ENCODE measurements around the gene DUSP16.

Gene DUSP16

GRCh38 chr12:12433203-12433731 lies 129.4 kb downstream of the DUSP16 start:
- no peak overlapping the region for H3K27ac ChIP-seq
- no peaks in the 10 kb centered on the region for H4K20me1 ChIP-seq (ENCODE audit: insufficient read depth)
- no peak overlapping the region for H2AFZ ChIP-seq (ENCODE audit: low read depth)
- TF ChIP-seq CTCF (conservative IDR thresholded peaks at IDR 0.05; ENCODE audit: low read depth, low read length), result no peak
- H3K4me3 ChIP-seq (IDR thresholded peaks at IDR 0.05; ENCODE audit: insufficient read depth, low read depth, low read length), result no peak overlapping the region
- no peaks in the 10 kb centered on the region for H3K79me2 ChIP-seq (ENCODE audit: insufficient read depth, low read depth)
- no peak overlapping the region for H3K4me2 ChIP-seq
- no peaks in the 10 kb centered on the region for H3K36me3 ChIP-seq (ENCODE audit: insufficient read depth)
- H3K9ac ChIP-seq, result no peak overlapping the region
- peaks cover 3% of the 10 kb centered on the region for H3K4me1 ChIP-seq (ENCODE audit: low read depth, poor library complexity, severe bottlenecking)
- H3K27me3 ChIP-seq (ENCODE audit: insufficient read depth, low read depth), result no peaks in the 10 kb centered on the region

GRCh38 chr12:12432364-12432763 lies 130.3 kb downstream of the DUSP16 start:
- no peak overlapping the region for H3K4me2 ChIP-seq
- H4K20me1 ChIP-seq (ENCODE audit: insufficient read depth), result no peaks in the 10 kb centered on the region
- no peaks in the 10 kb centered on the region for H3K36me3 ChIP-seq (ENCODE audit: insufficient read depth)
- H3K27me3 ChIP-seq (ENCODE audit: insufficient read depth, low read depth), result no peaks in the 10 kb centered on the region
- H3K4me3 ChIP-seq (IDR thresholded peaks at IDR 0.05; ENCODE audit: insufficient read depth, low read depth, low read length), result no peak overlapping the region
- H3K79me2 ChIP-seq (ENCODE audit: insufficient read depth, low read depth), result no peaks in the 10 kb centered on the region
- H3K9ac ChIP-seq, result no peak overlapping the region
- H2AFZ ChIP-seq (ENCODE audit: low read depth), result no peak overlapping the region
- no peak for TF ChIP-seq CTCF (conservative IDR thresholded peaks at IDR 0.05; ENCODE audit: low read depth, low read length)
- peaks cover 3% of the 10 kb centered on the region for H3K4me1 ChIP-seq (ENCODE audit: low read depth, poor library complexity, severe bottlenecking)
- H3K27ac ChIP-seq, result no peak overlapping the region

- Histone ChIP-seq H3K79me2 (ENCODE audit: insufficient read depth, low read depth) (no peaks in the 10 kb centered on the region; the same call in 1 of the 2 replicates), H3K27ac (no peak overlapping the region), H2AFZ (ENCODE audit: low read depth) (no peak overlapping the region), H3K4me2 (no peak overlapping the region), H3K4me1 (ENCODE audit: low read depth, poor library complexity, severe bottlenecking) (peaks cover 3% of the 10 kb centered on the region), H3K27me3 (ENCODE audit: insufficient read depth, low read depth) (no peaks in the 10 kb centered on the region), H3K4me3 (IDR thresholded peaks at IDR 0.05; ENCODE audit: insufficient read depth, low read depth, low read length) (no peak overlapping the region), H3K36me3 (ENCODE audit: insufficient read depth) (no peaks in the 10 kb centered on the region), H3K9ac (no peak overlapping the region), H4K20me1 (ENCODE audit: insufficient read depth) (no peaks in the 10 kb centered on the region)
- no peak for TF ChIP-seq CTCF (conservative IDR thresholded peaks at IDR 0.05; ENCODE audit: low read depth, low read length)
Observed at GRCh38 chr12:12428961-12429657, 133.6 kb downstream of the DUSP16 start.

GRCh38 chr12:12428047-12428446 lies 134.6 kb downstream of the DUSP16 start:
- H3K36me3 ChIP-seq (ENCODE audit: insufficient read depth), result no peaks in the 10 kb centered on the region
- H4K20me1 ChIP-seq (ENCODE audit: insufficient read depth), result no peaks in the 10 kb centered on the region
- no peak overlapping the region for H3K9ac ChIP-seq
- H3K27me3 ChIP-seq (ENCODE audit: insufficient read depth, low read depth), result no peaks in the 10 kb centered on the region
- H3K27ac ChIP-seq, result no peak overlapping the region
- no peak overlapping the region for H3K4me2 ChIP-seq
- no peak overlapping the region for H3K4me3 ChIP-seq (IDR thresholded peaks at IDR 0.05; ENCODE audit: insufficient read depth, low read depth, low read length)
- H3K79me2 ChIP-seq (ENCODE audit: insufficient read depth, low read depth), result no peaks in the 10 kb centered on the region; the same call in 1 of the 2 replicates
- H3K4me1 ChIP-seq (ENCODE audit: low read depth, poor library complexity, severe bottlenecking), result peaks cover 3% of the 10 kb centered on the region
- no peak overlapping the region for H2AFZ ChIP-seq (ENCODE audit: low read depth)
- no peak for TF ChIP-seq CTCF (conservative IDR thresholded peaks at IDR 0.05; ENCODE audit: low read depth, low read length)
